NCI-H2171 (cell line): ENCODE results near the gene ICE1.

Experiments
- DNase-seq: peaks from one replicate; lab custom pipeline; 2025; lab: John Stamatoyannopoulos, UW

The ICE1 gene

DNA sequence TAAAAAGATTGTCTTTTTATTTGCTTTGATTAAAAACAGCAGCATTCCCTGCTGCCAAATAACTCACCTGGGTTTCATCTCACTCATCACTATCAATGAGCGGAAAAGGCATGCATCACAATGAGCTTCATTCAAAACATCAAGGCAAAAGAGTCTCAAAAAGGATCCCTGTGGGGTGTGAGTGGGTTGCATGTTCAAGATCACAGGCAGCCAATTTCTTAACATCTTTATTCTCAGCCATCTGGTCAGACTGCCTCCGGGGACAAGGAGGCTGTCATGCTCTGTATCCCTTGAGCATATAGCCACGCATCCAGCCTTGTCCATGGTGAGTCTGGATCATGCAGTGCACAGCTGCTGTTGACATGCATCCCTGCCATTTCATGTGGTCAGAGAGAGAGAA, 117.1 kb downstream of the ICE1 start:
- no peak for DNase-seq
